Measurements from ENCODE around the gene UAP1. TPM values are rescaled to one million over a fixed set of nuclear protein-coding genes. Genes with fewer than 3 reads are reported as not detected.
A peak's percentile ranks its signal among the peaks of the same experiment; 100 is the strongest.

UAP1 gene
- polyA plus RNA-seq, 4 donors, result 55.1 to 118 (median 66.0) TPM

DNA sequence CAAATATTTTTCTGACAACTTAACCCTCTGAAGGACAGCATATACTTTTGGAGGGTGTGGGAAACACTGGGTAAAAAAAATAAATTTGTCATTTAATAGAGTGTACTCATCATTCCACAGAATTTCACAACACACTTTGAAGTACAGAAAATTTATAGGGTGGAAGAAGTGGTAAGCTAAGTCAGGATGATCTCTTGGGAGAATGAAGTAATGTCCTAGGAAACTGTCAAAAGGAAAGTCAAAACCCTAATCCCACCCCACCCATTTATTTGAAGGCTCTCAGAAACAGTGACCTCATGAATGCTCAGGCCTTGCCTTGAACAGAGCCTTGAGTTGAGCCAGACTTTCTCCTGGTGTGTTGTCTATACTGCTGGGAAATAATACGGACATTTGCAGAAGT is 7.3 kb upstream of the UAP1 start:
- H3K27me3 ChIP-seq (ENCODE audit: control insufficient read depth in 3 of 3, insufficient read depth in 3 of 3, low read length in 3 of 3), result no peaks in the 10 kb centered on the region
- H3K4me3 ChIP-seq (ENCODE audit: low read depth in 1 of 3, low read length in 3 of 3), result no peak overlapping the region
- FAIRE-seq, result no peak
- no peak overlapping the region for H3K27ac ChIP-seq (ENCODE audit: low read depth in 1 of 3, low read length in 2 of 3)
- no peaks in the 10 kb centered on the region for H3K9me3 ChIP-seq (ENCODE audit: control insufficient read depth in 2 of 2, insufficient read depth in 1 of 2, low read depth in 1 of 2, low read length in 1 of 2)
- H3K36me3 ChIP-seq (ENCODE audit: control insufficient read depth in 3 of 3, insufficient read depth in 2 of 3, low read depth in 1 of 3, low read length in 3 of 3), result no peaks in the 10 kb centered on the region
- 85 to 95% (median 88%) methylated on average over 1 of the region's 1 CpG for whole genome bisulfite sequencing, 3 donors
- H3K4me1 ChIP-seq (ENCODE audit: control insufficient read depth in 3 of 3, insufficient read depth in 2 of 3, low read depth in 1 of 3, low read length in 2 of 3), result no peaks in the 10 kb centered on the region
- no peak for DNase-seq

DNA sequence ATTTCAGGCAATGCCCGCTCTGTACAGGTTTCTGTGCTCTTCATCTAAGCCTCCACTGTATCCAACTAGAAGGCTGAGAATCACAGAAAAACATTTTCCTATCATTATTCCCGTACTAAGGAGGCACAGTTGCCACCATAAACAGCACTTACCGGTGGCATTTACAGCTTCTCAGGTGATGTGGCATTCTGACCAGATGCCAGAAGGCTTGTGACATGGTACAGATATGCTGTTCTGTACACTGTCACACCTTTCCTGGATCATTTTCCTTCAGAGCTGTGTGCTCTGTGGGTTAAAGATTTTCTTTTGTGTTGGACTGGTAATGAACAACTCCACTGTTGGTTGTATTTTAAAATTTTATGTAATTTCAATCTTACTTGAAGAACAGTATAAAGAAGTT is 4.0 kb upstream of the UAP1 start:
- whole genome bisulfite sequencing, 3 donors, result 48 to 72% (median 50%) methylated on average over 3 of the region's 3 CpGs
- H3K4me3 ChIP-seq (ENCODE audit: low read depth in 1 of 3, low read length in 3 of 3), result no peak overlapping the region
- no peaks in the 10 kb centered on the region for H3K27me3 ChIP-seq (ENCODE audit: control insufficient read depth in 3 of 3, insufficient read depth in 3 of 3, low read length in 3 of 3)
- H3K9me3 ChIP-seq (ENCODE audit: control insufficient read depth in 2 of 2, insufficient read depth in 1 of 2, low read depth in 1 of 2, low read length in 1 of 2), result no peaks in the 10 kb centered on the region
- DNase-seq (peak in 1 of 2 donors; percentile 67), FAIRE-seq (no peak)
- no peaks in the 10 kb centered on the region for H3K36me3 ChIP-seq (ENCODE audit: control insufficient read depth in 3 of 3, insufficient read depth in 2 of 3, low read depth in 1 of 3, low read length in 3 of 3)
- H3K4me1 ChIP-seq (ENCODE audit: control insufficient read depth in 3 of 3, insufficient read depth in 2 of 3, low read depth in 1 of 3, low read length in 2 of 3), result peaks cover 0 to 5% (median 0%) of the 10 kb centered on the region in 3 donors
- H3K27ac ChIP-seq (ENCODE audit: low read depth in 1 of 3, low read length in 2 of 3), result no peak overlapping the region

DNA sequence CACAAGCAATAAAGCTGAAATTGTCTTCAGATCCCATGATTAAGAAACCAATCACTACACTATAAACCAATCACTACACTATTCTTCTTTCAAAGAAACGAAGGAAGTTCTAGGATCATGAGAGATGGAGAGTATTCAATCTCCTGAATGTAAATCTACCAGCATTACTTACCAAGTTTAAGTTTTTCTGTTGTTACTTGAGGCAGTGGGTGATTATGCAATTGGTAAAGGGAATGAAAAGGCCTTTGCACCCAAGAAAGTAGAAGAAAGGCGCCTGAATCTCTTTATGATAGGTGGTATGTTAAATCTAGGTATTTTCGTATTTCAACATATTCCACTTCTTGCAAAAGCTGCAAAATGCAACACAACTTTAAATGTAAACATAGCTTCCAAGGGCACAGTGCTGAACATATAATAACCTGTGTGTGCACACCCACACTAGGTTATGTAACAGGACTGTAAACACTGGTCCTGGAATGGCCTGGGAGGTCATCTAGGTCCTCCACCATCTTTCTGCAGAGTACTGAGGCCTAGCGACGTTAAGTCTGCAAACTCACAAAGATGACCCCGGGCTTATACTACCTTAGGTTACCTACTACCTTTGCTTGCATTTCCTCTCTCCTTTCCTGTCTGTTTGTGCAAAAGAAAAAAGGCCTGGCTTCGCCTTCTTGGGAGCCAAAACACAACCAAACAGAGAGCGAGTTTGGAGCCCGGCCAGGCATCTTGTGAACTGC is 1.1 kb upstream of the UAP1 start:
- peak overlapping the region; percentile 92 to 100 (median 97) for H3K27ac ChIP-seq (ENCODE audit: low read depth in 1 of 3, low read length in 2 of 3)
- peak; percentile 58 to 70 for DNase-seq
- H3K9me3 ChIP-seq (ENCODE audit: control insufficient read depth in 2 of 2, insufficient read depth in 1 of 2, low read depth in 1 of 2, low read length in 1 of 2), result no peaks in the 10 kb centered on the region
- H3K27me3 ChIP-seq (ENCODE audit: control insufficient read depth in 3 of 3, insufficient read depth in 3 of 3, low read length in 3 of 3), result no peaks in the 10 kb centered on the region
- FAIRE-seq, result no peak
- H3K36me3 ChIP-seq (ENCODE audit: control insufficient read depth in 3 of 3, insufficient read depth in 2 of 3, low read depth in 1 of 3, low read length in 3 of 3), result no peaks in the 10 kb centered on the region
- peak overlapping the region; percentile 85 to 97 (median 85) for H3K4me3 ChIP-seq (ENCODE audit: low read depth in 1 of 3, low read length in 3 of 3)
- peaks cover 3 to 8% (median 5%) of the 10 kb centered on the region in 3 donors for H3K4me1 ChIP-seq (ENCODE audit: control insufficient read depth in 3 of 3, insufficient read depth in 2 of 3, low read depth in 1 of 3, low read length in 2 of 3)
- 14 to 34% (median 23%) methylated on average over 9 of the region's 9 CpGs for WGBS, 3 donors

DNA sequence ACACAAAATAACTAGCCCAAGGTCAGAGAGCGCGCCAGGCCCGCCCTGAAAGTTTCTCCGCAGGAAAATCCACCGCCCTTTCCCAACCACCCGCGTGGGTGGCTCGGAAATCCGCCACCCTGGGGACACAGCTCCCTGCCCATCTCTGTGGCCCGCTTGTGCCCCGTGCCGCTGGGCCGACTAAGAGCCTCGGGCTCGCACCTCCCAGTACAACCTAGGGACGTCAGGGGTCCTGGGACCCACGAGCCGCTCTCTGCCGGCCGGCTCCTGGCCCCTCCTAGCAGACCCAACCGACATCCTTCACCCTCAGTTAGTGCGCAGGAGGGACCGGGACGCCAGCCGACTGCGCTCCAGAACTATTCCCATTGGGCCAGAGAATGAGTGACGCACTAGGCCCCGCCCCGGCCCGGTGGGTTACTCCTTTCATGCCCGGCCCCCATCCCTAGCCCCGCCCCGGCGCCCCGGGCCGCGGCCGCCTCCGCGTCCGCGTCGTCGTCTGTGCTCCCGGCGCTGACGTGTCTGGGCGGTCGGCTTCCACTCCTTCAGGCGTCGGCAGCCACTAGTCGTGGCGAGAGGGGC is 396 bp upstream of the UAP1 start:
- Histone ChIP-seq H3K9me3 (ENCODE audit: control insufficient read depth in 2 of 2, insufficient read depth in 1 of 2, low read depth in 1 of 2, low read length in 1 of 2) (no peaks in the 10 kb centered on the region), H3K27me3 (ENCODE audit: control insufficient read depth in 3 of 3, insufficient read depth in 3 of 3, low read length in 3 of 3) (no peaks in the 10 kb centered on the region), H3K36me3 (ENCODE audit: control insufficient read depth in 3 of 3, insufficient read depth in 2 of 3, low read depth in 1 of 3, low read length in 3 of 3) (peaks cover 0 to 2% (median 0%) of the 10 kb centered on the region in 3 donors), H3K4me3 (ENCODE audit: low read depth in 1 of 3, low read length in 3 of 3) (peak overlapping the region; percentile 85 to 97 (median 85)), H3K27ac (ENCODE audit: low read depth in 1 of 3, low read length in 2 of 3) (peak overlapping the region; percentile 93 to 100 (median 97)), H3K4me1 (ENCODE audit: control insufficient read depth in 3 of 3, insufficient read depth in 2 of 3, low read depth in 1 of 3, low read length in 2 of 3) (peaks cover 3 to 8% (median 7%) of the 10 kb centered on the region in 3 donors)
- FAIRE-seq (no peak), DNase-seq (peak; percentile 99)
- WGBS, 3 donors, result 0 to 1% (median 1%) methylated on average over 35 to 53 of the region's 53 CpGs

DNA sequence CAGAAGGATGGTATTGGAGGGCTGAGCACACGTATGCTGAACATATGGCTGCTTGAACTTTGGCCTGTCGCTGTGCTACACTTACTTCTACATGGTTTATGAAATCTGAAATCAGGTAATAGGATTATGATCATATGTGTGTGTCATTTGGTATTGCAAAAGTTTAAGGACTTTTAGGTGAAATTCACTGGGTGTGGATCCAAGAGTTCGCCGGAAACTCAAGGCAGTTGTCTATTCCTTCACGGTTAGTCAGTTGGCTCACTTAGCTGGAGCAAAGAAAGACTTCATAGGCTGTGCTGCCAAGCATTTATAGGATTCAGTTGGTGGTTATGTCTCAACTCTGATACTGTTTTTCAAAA is 927 bp downstream of the UAP1 start:
- Histone ChIP-seq H3K36me3 (ENCODE audit: control insufficient read depth in 3 of 3, insufficient read depth in 2 of 3, low read depth in 1 of 3, low read length in 3 of 3) (peaks cover 0 to 8% (median 4%) of the 10 kb centered on the region in 3 donors), H3K4me1 (ENCODE audit: control insufficient read depth in 3 of 3, insufficient read depth in 2 of 3, low read depth in 1 of 3, low read length in 2 of 3) (peaks cover 3 to 9% (median 8%) of the 10 kb centered on the region in 3 donors), H3K9me3 (ENCODE audit: control insufficient read depth in 2 of 2, insufficient read depth in 1 of 2, low read depth in 1 of 2, low read length in 1 of 2) (no peaks in the 10 kb centered on the region), H3K4me3 (ENCODE audit: low read depth in 1 of 3, low read length in 3 of 3) (peak overlapping the region in 2 of 3 donors; percentile 85 to 97), H3K27me3 (ENCODE audit: control insufficient read depth in 3 of 3, insufficient read depth in 3 of 3, low read length in 3 of 3) (no peaks in the 10 kb centered on the region), H3K27ac (ENCODE audit: low read depth in 1 of 3, low read length in 2 of 3) (peak overlapping the region; percentile 93 to 97 (median 97))
- no peak for FAIRE-seq
- peak; percentile 76 to 83 for DNase-seq
- 21 to 36% (median 28%) methylated on average over 5 of the region's 5 CpGs for WGBS, 3 donors

DNA sequence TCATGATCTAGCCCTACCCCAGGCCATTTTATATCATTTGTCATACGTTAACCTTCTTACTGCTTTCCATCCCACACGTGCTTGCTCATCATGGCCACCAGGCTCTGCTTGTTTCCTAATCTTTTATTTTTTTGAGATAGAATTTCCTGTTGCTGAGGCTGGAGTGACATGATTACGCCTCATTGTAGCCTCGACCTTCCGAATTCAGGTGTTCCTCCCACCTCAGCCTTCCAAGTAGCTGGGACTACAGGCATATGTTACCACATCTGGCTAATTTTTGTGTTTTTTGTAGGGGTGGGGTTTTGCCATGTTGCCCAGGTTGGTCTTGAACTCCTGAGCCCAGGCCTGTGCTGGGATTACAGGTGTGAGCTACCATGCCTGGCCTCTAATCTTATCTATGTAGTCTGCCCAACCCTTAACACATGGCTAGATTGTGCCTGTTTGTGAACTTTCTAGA is 3.3 kb downstream of the UAP1 start:
- FAIRE-seq, result no peak
- Histone ChIP-seq H3K4me3 (ENCODE audit: low read depth in 1 of 3, low read length in 3 of 3) (no peak overlapping the region), H3K27me3 (ENCODE audit: control insufficient read depth in 3 of 3, insufficient read depth in 3 of 3, low read length in 3 of 3) (no peaks in the 10 kb centered on the region), H3K9me3 (ENCODE audit: control insufficient read depth in 2 of 2, insufficient read depth in 1 of 2, low read depth in 1 of 2, low read length in 1 of 2) (no peaks in the 10 kb centered on the region), H3K4me1 (ENCODE audit: control insufficient read depth in 3 of 3, insufficient read depth in 2 of 3, low read depth in 1 of 3, low read length in 2 of 3) (peaks cover 5 to 9% (median 8%) of the 10 kb centered on the region in 3 donors), H3K27ac (ENCODE audit: low read depth in 1 of 3, low read length in 2 of 3) (peak overlapping the region in 1 of 3 donors; percentile 37), H3K36me3 (ENCODE audit: control insufficient read depth in 3 of 3, insufficient read depth in 2 of 3, low read depth in 1 of 3, low read length in 3 of 3) (peaks cover 0 to 12% (median 6%) of the 10 kb centered on the region in 3 donors)
- peak in 1 of 2 donors; percentile 62 for DNase-seq
- WGBS, 3 donors, result 77 to 79% (median 78%) methylated on average over 5 of the region's 5 CpGs

DNA sequence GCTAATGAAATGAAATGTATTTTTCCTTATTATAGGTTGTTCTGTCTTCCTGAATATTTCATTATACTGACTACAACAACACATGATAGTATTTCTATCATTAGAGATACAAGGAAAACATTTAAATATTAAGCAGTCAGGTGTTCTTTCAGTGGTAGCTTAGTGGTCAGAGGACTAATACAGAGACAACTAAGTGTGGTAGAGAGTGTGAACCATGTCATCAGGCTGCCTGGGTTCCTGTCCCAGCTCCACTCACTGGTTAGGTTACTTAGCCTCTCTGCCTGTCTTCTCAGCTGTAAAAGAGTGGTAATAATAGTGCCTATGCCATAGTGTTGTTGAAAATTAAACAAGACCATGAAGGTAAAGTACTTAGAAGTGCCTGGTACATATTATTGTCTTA is 3.9 kb downstream of the UAP1 start:
- Histone ChIP-seq H3K36me3 (ENCODE audit: control insufficient read depth in 3 of 3, insufficient read depth in 2 of 3, low read depth in 1 of 3, low read length in 3 of 3) (peaks cover 0 to 12% (median 6%) of the 10 kb centered on the region in 3 donors), H3K9me3 (ENCODE audit: control insufficient read depth in 2 of 2, insufficient read depth in 1 of 2, low read depth in 1 of 2, low read length in 1 of 2) (no peaks in the 10 kb centered on the region), H3K27ac (ENCODE audit: low read depth in 1 of 3, low read length in 2 of 3) (no peak overlapping the region), H3K27me3 (ENCODE audit: control insufficient read depth in 3 of 3, insufficient read depth in 3 of 3, low read length in 3 of 3) (no peaks in the 10 kb centered on the region), H3K4me1 (ENCODE audit: control insufficient read depth in 3 of 3, insufficient read depth in 2 of 3, low read depth in 1 of 3, low read length in 2 of 3) (peaks cover 5 to 10% (median 9%) of the 10 kb centered on the region in 3 donors), H3K4me3 (ENCODE audit: low read depth in 1 of 3, low read length in 3 of 3) (no peak overlapping the region)
- no peak for DNase-seq
- FAIRE-seq, result no peak

DNA sequence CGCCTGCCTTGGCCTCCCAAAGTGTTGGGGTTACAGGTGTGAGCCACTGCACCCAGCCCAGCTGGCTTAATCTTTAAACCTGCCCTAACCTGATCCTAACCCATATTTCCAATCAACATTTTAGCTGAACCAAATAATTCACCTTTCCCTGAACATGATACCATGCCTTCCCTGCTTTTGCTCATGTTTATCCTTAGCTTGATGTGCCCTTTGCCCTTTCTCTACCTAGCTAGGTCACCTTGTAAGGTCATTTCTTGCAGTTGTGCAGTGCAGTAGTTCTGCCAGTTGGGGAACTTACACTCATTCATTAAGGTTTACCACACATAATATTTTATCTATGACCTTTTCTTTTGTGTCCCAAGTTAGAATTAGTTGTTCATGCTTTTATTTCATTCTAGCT is 5.3 kb downstream of the UAP1 start:
- DNase-seq (no peak), FAIRE-seq (no peak)
- peaks cover 0 to 12% (median 6%) of the 10 kb centered on the region in 3 donors for H3K36me3 ChIP-seq (ENCODE audit: control insufficient read depth in 3 of 3, insufficient read depth in 2 of 3, low read depth in 1 of 3, low read length in 3 of 3)
- H3K4me3 ChIP-seq (ENCODE audit: low read depth in 1 of 3, low read length in 3 of 3), result no peak overlapping the region
- no peak overlapping the region for H3K27ac ChIP-seq (ENCODE audit: low read depth in 1 of 3, low read length in 2 of 3)
- no peaks in the 10 kb centered on the region for H3K9me3 ChIP-seq (ENCODE audit: control insufficient read depth in 2 of 2, insufficient read depth in 1 of 2, low read depth in 1 of 2, low read length in 1 of 2)
- WGBS, 3 donors, result 79 to 88% (median 88%) methylated on average over 1 of the region's 1 CpG
- no peaks in the 10 kb centered on the region for H3K27me3 ChIP-seq (ENCODE audit: control insufficient read depth in 3 of 3, insufficient read depth in 3 of 3, low read length in 3 of 3)
- H3K4me1 ChIP-seq (ENCODE audit: control insufficient read depth in 3 of 3, insufficient read depth in 2 of 3, low read depth in 1 of 3, low read length in 2 of 3), result peaks cover 6 to 12% (median 9%) of the 10 kb centered on the region in 3 donors

Data from small intestine (tissue), 7 donors.